GM19372 (cell line): ENCODE measurements around the gene EXOC1L.

Experiments
- ATAC-seq: cut with Tn5 transposase; IDR thresholded peaks from one replicate; pipeline ENCODE4 v1.9.1; 2021; ENCODE audit warnings: mild to moderate bottlenecking, low read depth, moderate library complexity; ENCODE audit not compliant: unreplicated experiment

Gene EXOC1L

DNA sequence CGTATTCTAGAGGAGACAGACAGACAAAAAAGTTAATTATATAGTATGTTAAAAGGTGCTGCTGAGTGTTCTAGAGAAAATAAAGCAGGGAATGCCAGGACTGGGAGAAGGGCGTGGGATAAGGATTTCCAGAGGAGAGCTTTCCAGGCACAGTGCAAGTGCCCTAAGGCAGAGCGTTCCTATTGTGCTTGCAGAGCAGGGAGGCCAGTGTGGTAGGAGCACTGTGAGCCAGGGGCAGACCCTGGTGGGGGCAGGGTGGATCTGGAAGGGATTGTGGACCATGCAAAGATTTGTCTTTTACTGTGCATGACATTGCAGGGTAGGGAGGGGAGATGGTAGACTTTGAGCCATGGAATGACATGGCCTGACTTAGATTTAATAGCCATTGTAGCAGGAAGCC, 59.6 kb downstream of the EXOC1L start:
- no peak for ATAC-seq

DNA sequence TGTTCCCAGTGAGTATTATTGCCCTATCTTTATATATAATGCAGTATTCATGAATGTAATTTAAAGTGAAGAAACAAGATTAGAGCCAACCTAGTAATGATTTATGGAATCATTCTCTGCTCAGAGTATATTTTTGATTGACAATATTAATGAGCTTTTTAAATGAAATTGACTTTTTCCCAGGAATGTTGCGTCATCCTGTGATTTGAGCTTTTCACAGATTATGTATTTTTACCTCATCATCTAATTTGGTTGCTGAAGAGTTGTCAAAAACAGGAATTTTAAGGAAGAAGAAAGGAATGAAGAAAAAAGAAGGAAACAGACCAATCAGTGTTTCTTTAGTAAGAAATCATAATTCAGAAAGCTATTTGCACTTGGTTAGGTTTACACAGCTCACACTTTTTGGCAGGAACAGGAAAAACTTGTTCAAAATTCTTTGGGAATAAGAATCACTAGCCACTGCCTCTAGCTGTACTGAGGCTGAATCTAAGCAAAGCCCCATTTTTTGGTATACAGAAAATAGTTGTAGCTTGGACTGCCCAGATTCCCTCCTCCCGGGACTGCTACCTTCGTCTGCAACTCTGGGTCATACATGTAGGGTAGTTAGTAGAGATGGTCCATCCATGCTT, 61.2 kb downstream of the EXOC1L start:
- ATAC-seq, result no peak

DNA sequence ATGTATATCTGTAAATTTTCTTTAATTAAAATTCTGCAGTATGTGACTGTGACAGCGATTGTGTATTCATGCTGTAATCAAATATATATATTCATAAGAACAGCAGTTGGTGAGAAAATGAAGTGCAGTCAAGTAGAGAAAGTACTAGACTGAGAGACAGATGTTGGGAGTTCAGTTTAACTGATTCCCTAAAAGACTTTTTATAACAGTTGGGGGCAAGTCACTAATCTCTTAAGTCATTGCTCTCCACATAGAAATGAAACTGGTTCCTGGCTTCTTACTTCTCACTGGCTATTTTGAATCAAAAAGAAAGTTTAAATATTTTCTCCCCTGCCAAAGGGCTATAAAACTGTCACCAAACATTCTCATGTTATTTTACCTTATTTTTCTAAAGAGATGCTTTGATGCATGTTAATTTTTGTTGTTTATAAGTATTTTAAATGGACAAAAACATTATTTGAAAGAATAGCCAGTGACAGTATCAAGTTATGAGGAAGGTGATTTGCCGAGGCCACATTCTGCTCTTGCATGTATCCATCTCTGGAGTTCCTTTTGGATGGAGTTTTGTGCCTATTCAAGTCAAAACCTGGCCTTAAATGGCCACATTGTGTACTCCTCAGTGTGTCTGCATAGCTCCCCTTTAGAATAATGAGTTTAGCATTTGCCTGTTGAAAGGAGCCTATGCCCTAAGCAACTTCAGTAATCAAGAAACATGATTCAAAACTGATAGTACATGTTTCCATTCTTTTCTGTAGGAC, 64.7 kb downstream of the EXOC1L start:
- no peak for ATAC-seq

DNA sequence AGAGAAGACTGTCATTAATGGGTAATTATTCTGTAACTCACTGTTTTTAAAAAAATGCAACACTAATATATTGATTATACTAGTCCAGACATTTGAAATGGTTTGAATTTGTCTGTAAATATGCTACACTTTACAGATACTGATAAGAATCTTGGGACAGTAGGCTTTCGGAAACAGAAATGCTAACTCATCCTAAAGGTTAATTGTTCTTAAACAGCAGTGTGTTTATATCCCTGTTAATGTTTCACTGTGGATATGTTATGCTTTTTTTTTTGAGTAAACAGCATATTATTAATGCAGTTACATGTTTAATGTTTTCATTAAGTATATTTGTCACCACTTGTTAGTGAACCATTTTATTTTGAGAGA, 65.2 kb downstream of the EXOC1L start:
- no peak for ATAC-seq
